Upper lobe of left lung (tissue), 4 donors: ENCODE results near the gene AFF1.

Experiments used
- EP300 ChIP-seq, 4 donors: sonication (generic); formaldehyde crosslinking; IDR thresholded peaks; one replicate each; pipeline ENCODE4 v1.5.1; 2017; ENCODE audit warnings: antibody characterized with exemption in 4 of 4, control low read depth in 2 of 4
- POLR2AphosphoS5 ChIP-seq, 2 donors: sonication (generic); formaldehyde crosslinking; IDR thresholded peaks; one replicate each; pipeline ENCODE4 v1.5.1; 2017; ENCODE audit warnings: antibody characterized with exemption in 2 of 2
- TF ChIP-seq, protein P1 (sequence below), 6 experiments: fragments of 450-650 bp in 4 of 6; fragments of 200-600 bp in 2 of 6; sonication (generic) in 2 of 6; IDR thresholded peaks; one replicate each; pipeline ENCODE4 v1.5.1; 2016 to 2019; ENCODE audit warnings: antibody characterized with exemption in 6 of 6

DNA sequence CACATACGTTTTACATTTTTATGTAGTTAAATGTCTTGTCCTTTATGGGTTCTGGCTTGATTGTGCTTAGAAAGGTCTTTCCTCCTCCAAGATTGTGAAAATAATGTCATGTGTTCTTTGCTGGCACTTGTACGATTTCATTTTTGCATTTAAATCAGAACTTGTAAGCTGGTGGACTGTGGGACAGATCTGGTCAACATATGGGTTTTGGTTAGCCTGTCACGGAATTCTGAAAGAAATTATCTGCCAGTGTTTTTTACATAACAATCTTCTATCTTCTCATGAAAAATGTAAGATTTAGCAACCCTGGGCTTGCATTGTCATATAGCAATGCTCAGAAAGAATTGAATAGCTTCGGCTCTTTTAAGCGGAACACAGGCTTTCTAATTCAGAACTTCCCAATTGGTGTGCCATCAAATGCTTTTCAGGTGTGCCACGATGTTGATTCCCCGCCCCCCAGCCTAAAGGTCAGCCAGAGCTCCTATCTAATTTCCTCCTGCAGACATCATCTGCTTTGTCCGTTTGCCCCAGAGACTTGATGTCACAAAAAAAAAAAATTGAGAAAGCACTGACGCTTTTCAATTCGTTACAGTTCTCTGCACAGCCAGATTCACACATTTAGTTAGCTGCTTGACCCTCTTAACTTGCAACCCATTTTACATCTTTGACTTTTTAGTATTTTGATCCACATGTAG lies 16.2 kb downstream of the AFF1 start:
- TF ChIP-seq POLR2AphosphoS5 (IDR thresholded peaks at IDR 0.05) (no peak), EP300 (IDR thresholded peaks at IDR 0.05) (no peak)
- TF ChIP-seq, protein P1, sequence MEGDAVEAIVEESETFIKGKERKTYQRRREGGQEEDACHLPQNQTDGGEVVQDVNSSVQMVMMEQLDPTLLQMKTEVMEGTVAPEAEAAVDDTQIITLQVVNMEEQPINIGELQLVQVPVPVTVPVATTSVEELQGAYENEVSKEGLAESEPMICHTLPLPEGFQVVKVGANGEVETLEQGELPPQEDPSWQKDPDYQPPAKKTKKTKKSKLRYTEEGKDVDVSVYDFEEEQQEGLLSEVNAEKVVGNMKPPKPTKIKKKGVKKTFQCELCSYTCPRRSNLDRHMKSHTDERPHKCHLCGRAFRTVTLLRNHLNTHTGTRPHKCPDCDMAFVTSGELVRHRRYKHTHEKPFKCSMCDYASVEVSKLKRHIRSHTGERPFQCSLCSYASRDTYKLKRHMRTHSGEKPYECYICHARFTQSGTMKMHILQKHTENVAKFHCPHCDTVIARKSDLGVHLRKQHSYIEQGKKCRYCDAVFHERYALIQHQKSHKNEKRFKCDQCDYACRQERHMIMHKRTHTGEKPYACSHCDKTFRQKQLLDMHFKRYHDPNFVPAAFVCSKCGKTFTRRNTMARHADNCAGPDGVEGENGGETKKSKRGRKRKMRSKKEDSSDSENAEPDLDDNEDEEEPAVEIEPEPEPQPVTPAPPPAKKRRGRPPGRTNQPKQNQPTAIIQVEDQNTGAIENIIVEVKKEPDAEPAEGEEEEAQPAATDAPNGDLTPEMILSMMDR (IDR thresholded peaks at IDR 0.05), result no peak
